Activated T-cell treated with anti-CD3 and anti-CD28 coated beads for 4 hours (primary cell): ENCODE results near the gene AGRN.

Experiments
- DNase-seq: peaks from one replicate; pipeline ENCODE4 v3.0.0-alpha.2; 2020

The AGRN gene

DNA sequence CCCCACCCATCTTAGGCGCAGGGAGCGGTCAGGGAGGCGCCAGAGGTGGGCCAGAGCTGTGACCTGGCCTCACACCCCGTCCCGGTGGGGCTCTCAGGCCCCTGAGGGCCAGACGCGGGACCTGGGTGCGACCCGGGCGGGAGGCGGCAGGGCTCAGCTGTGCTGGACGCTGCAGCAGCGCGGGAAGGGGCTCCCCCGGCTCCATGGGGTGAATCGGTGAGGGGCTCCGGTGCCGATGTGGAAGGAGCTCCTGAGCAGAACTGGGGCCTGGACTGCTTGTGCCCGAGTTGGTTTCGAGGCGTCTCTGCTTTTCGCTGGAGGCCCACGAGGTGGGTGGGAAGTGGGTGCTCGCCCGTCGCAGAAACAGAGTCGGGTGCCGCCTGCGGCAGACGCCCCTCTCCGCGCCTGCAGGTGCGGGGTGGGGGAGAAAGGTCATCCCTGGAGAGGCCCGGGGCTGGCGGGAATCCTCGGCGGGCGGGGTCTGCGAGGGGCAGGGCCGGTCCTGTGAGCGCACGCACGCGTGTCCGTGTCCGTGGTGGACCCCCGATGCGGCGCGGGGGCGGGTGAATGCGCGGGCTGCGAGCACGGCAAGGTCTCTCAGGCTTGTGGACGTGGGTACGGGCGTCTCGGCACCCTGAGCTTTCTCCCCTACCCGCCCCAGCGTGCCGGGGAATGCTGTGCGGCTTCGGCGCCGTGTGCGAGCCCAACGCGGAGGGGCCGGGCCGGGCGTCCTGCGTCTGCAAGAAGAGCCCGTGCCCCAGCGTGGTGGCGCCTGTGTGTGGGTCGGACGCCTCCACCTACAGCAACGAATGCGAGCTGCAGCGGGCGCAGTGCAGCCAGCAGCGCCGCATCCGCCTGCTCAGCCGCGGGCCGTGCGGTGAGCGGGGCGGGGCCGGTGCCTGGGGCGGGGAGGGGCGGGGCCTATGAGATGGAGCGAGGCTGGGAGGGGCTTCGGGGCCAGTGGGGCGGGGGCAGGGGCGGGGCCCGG lies 20.4 kb downstream of the AGRN start:
- peak; percentile 66 for DNase-seq

DNA sequence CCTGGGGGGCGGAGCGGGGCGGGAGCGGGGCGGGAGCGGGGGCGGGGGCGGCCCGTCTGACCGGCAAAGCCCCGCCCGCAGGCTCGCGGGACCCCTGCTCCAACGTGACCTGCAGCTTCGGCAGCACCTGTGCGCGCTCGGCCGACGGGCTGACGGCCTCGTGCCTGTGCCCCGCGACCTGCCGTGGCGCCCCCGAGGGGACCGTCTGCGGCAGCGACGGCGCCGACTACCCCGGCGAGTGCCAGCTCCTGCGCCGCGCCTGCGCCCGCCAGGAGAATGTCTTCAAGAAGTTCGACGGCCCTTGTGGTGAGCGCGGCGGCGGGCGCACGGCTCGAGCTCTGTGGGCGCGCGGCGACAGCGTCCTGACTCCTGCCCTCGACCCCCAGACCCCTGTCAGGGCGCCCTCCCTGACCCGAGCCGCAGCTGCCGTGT lies 21.2 kb downstream of the AGRN start:
- DNase-seq = no peak

DNA sequence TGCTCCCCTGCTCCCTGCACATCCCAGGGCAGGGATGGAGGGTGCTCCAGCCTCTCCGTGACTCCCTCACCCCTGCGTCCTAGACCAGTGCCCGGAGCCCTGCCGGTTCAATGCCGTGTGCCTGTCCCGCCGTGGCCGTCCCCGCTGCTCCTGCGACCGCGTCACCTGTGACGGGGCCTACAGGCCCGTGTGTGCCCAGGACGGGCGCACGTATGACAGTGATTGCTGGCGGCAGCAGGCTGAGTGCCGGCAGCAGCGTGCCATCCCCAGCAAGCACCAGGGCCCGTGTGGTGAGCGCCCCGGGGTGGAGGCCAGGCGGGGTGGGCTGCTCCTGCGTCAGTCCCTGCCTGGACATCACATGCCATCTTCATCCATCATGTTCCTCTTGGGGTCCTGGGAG lies 22.0 kb downstream of the AGRN start:
- DNase-seq = no peak

DNA sequence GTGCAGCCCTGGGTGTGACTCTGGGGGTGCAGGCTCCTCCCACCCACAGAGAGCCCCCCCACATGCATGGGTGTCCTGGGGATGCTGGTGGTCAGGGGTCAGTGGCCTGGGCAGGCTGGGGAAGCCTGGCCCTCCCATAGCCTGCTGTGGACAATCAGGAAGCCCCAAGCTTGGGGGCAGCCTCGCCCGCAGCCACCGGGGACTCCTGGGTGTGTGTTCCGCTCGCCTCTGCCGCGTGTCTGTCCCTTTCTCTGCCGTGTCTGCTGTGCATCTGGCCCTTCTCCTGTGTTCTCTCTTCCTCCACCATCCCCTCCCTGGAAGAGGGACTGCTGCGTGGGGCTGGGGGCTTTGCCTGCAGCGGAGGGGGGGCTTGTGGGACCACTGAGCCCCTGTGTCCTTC lies 22.9 kb downstream of the AGRN start:
- no peak for DNase-seq

DNA sequence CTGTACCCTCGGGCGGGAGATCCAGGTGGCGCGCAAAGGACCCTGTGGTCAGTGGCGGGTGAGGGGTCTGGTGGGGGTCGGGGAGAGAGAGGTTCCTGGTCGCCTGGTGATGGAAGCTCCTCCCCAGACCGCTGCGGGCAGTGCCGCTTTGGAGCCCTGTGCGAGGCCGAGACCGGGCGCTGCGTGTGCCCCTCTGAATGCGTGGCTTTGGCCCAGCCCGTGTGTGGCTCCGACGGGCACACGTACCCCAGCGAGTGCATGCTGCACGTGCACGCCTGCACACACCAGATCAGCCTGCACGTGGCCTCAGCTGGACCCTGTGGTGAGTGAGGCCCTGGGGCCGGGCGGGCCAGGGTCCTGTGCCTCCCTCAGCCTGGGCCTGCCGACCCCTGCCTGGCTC lies 23.5 kb downstream of the AGRN start:
- no peak for DNase-seq

DNA sequence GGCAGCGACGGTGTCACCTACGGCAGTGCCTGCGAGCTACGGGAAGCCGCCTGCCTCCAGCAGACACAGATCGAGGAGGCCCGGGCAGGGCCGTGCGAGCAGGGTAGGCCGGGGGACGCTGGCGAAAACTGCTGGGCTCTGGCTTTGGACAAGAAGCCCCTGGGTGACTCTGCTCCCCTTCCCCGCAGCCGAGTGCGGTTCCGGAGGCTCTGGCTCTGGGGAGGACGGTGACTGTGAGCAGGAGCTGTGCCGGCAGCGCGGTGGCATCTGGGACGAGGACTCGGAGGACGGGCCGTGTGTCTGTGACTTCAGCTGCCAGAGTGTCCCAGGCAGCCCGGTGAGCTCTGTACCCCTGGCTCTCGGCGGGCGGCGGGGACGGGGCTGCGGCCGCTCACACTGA lies 24.0 kb downstream of the AGRN start:
- no peak for DNase-seq

DNA sequence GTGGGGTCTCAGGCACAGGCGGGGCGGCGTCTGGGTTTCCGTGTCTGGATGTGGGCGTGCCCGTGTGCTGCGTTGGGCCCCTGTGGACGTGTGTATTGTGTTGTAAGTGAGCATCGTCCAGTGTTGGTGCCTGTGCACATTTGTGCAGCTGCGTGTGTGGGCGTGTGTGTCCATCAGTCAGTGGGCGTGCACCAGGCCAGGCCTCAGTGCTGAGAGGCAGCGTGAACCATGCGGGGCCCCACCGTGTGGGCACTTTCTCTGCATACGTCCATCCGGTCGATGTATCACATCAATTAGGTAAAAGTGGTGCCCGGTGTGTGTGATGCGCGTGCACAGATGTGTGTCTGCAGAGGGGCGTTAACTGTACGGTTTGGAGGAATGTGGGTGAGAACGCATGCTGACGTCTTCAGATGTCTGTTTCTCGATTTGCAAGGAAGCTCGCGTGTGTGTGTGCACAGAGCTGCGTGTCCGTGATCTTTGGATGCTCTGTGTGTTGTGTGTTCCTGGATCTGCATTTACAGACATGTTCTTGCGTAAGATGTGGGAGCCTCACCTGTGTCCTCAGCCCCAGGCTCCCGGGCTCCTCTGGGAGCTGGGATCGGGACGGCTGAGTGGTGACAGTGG lies 24.6 kb downstream of the AGRN start:
- no peak for DNase-seq

DNA sequence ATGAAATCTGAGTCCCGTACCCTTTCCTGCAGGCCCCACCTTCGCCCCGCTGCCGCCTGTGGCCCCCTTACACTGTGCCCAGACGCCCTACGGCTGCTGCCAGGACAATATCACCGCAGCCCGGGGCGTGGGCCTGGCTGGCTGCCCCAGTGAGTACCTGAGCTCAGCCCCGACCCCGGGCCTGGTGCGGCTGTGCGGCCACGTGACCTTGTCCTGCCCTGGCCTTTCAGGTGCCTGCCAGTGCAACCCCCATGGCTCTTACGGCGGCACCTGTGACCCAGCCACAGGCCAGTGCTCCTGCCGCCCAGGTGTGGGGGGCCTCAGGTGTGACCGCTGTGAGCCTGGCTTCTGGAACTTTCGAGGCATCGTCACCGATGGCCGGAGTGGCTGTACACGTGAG lies 25.2 kb downstream of the AGRN start:
- DNase-seq = no peak

DNA sequence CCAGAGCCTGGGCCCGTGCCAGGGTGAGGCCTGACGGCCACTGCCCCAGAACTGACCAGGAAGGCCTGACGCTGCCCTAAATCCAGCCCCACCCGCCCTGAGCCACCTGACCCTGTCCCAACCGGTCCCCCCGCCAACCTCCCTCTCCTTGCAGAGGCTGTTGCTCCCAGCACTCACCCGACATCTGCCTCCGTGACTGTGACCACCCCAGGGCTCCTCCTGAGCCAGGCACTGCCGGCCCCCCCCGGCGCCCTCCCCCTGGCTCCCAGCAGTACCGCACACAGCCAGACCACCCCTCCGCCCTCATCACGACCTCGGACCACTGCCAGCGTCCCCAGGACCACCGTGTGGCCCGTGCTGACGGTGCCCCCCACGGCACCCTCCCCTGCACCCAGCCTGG lies 26.3 kb downstream of the AGRN start:
- DNase-seq = no peak

DNA sequence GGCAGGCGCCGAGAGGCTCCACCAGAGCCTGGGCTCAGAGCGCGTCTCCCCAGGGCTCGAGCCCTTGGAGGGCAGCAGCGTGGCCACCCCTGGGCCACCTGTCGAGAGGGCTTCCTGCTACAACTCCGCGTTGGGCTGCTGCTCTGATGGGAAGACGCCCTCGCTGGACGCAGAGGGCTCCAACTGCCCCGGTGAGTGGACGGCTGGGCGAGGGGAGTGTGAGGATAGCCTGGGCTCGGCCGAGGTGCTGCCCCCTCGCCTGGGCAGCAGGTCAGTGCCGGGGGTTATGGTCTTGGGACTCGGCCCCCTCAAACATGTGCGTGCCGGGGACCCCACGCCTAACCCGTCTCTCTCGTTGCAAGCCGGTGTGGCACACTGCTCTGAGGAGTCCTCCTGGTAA lies 26.8 kb downstream of the AGRN start:
- DNase-seq = no peak

DNA sequence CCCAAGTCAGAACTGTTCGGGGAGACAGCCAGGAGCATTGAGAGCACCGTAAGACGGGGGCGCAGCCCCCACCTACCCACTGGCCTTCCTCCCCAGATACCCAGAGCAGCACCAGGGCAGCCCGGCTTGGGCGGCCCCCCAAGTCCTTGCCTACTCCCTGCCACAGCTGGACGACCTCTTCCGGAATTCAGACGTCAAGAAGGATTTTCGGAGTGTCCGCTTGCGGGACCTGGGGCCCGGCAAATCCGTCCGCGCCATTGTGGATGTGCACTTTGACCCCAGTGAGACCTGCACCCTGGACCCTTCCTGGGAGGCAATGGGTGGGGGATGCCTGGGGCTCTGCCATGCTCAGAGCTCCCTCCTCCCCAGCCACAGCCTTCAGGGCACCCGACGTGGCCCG lies 27.5 kb downstream of the AGRN start:
- no peak for DNase-seq

DNA sequence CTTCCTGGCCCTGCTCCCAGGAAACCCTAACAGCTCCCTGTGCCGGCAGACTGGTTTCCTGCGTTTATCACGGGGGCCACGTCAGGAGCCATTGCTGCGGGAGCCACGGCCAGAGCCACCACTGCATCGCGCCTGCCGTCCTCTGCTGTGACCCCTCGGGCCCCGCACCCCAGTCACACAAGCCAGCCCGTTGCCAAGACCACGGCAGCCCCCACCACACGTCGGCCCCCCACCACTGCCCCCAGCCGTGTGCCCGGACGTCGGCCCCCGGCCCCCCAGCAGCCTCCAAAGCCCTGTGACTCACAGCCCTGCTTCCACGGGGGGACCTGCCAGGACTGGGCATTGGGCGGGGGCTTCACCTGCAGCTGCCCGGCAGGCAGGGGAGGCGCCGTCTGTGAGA lies 28.0 kb downstream of the AGRN start:
- DNase-seq = no peak

DNA sequence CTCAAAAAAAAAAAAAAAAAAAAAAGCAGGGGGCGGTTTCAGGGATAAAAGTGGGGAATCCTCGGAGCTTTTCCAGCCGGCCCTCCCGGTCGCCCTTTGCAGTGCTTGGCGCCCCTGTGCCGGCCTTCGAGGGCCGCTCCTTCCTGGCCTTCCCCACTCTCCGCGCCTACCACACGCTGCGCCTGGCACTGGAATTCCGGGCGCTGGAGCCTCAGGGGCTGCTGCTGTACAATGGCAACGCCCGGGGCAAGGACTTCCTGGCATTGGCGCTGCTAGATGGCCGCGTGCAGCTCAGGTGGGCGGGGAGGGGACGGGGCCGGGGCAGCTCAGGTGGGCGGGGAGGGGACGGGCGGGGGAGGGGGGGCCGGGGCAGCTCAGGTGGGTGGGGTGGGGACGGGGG lies 28.8 kb downstream of the AGRN start:
- DNase-seq = no peak

DNA sequence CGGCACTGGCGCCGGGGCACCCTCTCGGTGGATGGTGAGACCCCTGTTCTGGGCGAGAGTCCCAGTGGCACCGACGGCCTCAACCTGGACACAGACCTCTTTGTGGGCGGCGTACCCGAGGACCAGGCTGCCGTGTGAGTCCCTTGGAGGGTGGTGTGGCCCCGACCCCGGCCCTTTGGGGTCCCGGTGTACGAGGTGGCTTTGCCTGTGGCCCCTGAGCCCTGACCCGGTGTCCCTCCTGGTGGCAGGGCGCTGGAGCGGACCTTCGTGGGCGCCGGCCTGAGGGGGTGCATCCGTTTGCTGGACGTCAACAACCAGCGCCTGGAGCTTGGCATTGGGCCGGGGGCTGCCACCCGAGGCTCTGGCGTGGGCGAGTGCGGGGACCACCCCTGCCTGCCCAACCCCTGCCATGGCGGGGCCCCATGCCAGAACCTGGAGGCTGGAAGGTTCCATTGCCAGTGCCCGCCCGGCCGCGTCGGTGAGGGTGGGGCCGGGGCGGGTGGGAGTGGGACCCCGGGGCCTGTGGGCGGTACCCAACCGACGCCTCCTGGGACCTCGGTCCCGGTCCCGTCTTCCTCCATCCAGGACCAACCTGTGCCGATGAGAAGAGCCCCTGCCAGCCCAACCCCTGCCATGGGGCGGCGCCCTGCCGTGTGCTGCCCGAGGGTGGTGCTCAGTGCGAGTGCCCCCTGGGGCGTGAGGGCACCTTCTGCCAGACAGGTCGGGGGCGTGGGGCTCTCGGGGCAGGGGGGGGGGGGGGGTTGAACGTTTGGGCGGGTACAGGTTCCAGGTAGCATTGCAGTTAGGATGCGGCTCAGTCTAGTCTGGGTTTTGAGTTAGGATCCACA lies 29.6 kb downstream of the AGRN start:
- DNase-seq = no peak

DNA sequence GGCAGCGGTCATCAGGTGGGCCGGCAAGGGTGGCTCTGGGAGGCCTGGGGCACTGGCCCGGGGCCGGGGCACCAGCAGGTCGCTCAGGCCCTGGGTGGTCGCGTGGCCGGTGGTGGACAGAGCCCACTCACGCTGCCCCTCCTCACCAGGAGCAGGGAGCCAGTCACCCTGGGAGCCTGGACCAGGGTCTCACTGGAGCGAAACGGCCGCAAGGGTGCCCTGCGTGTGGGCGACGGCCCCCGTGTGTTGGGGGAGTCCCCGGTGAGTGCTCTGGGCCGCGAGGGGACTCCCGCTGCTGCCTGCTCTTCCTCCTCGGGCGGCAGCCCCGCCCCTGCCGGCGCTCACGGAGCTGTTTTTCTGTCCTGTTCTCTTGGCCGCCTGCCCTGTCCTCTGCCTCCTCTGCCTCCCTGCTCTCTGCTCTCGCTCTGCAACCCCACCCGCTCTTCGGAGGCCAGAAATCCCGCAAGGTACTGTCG lies 30.7 kb downstream of the AGRN start:
- no peak for DNase-seq

DNA sequence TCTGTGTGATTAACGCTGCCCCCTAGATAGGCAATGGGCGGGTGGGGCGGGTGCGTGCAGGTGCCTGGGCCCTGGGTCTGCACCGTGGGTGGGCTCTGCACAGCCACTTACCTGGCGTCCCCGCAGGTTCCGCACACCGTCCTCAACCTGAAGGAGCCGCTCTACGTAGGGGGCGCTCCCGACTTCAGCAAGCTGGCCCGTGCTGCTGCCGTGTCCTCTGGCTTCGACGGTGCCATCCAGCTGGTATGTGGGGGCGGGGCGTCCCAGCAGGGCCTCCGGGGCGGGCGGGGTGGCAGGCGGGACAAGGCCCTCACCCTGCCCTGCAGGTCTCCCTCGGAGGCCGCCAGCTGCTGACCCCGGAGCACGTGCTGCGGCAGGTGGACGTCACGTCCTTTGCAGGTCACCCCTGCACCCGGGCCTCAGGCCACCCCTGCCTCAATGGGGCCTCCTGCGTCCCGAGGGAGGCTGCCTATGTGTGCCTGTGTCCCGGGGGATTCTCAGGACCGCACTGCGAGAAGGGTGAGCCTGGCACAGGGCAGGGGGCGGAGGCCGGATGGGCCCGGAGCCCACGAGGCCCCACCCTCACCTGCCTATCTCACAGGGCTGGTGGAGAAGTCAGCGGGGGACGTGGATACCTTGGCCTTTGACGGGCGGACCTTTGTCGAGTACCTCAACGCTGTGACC lies 31.3 kb downstream of the AGRN start:
- no peak for DNase-seq

DNA sequence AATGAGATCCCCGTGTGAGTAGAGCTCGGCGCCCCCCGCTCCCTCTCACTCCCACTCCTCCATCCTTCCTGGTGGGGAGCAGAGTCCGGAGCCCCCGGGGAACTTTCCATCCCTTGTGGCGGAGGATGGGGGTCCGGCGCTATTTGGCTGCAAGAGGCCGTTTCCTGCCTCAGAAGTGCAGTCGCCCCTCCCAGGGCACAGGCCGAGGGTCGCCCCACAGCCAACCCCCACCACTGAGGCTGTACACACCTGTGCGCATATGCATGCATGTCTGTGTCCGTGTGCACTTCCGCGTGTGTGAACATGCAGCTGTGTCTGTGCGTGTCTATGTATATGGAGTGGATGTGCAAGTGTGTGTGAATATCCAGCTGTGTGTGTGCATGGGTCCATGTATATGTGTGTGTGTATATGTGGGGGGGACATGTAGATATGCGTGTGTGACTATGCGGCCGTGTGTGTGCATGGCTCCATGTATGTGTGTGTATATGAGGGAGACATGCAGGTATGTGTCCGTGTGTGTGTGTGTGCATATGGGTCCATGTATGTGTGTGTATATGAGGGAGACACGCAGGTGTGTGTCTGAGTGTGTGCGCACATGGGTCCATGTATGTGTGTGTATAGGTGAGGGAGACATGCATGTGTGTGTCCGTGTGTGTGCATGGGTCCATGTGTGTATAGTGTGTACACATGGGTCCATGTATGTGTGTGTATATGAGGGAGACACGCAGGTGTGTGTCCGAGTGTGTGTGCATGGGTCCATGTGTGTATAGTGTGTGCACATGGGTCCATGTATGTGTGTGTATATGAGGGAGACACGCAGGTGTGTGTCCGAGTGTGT lies 32.3 kb downstream of the AGRN start:
- no peak for DNase-seq

DNA sequence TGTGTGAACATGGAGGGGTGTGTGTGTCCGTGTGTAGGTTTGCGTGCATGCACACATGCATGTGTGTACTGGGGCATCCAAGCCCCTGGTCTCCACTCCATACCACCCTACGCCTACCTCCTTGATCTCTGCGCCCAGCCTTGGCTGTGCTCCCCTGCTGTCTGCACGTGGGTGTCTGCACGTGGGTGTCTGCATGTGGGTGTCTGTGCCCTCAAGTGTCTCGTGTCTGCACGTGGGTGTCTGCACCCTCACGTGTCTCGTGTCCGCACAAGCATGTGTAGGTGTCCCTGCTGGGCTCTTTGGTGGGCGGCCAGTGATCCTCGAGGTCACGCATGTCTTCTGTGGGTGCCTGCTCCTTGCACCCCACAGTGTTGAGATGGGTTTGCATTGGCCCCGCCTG lies 33.1 kb downstream of the AGRN start:
- DNase-seq = no peak

DNA sequence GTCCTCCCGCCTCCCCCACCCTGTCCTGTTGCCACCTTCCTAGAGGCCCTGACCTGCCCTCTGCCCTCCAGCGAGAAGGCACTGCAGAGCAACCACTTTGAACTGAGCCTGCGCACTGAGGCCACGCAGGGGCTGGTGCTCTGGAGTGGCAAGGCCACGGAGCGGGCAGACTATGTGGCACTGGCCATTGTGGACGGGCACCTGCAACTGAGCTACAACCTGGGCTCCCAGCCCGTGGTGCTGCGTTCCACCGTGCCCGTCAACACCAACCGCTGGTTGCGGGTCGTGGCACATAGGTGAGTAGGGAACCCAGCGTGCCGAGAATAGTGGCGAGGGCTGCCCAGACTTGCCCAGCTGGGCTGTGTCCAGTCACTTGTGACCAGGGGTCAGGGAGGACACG lies 33.8 kb downstream of the AGRN start:
- no peak for DNase-seq

DNA sequence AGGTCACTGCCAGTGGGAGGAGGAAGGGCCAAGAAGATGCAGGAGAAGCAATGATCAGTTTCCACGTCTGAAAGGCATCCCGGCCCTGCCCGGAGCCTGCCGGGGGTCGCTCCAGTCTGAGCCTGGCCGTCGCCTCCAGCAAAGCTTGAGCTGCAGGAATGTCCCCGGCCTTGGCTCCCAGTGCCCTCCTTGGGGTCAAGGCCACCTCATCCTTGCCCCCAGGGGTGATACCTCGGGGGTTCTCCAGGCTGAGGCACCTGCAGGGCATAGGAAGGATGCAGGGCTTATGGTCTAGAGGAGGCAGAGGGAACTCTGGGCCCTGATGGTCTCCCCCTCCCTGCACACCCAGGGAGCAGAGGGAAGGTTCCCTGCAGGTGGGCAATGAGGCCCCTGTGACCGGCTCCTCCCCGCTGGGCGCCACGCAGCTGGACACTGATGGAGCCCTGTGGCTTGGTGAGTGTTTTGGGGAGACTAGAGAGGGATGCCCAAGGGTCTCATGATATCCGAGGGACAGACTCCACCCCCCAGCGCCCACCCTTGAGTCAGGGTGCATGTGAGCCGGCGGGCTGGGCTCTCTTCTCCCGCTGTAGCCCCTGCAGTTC lies 34.3 kb downstream of the AGRN start:
- no peak for DNase-seq

DNA sequence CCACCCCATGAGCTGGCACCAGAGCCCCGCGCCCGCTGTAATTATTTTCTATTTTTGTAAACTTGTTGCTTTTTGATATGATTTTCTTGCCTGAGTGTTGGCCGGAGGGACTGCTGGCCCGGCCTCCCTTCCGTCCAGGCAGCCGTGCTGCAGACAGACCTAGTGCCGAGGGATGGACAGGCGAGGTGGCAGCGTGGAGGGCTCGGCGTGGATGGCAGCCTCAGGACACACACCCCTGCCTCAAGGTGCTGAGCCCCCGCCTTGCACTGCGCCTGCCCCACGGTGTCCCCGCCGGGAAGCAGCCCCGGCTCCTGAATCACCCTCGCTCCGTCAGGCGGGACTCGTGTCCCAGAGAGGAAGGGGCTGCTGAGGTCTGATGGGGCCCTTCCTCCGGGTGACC lies 35.1 kb downstream of the AGRN start:
- no peak for DNase-seq
